Stimulated activated CD4-positive, alpha-beta T cell treated with anti-CD3 and anti-CD28 coated beads, Interleukin-15, amount 100 ng/mL, for 1 hour (primary cell): Measurements from ENCODE around the gene EDIL3.
"Not testable (repeated sequence)": the region's sequence is repeated elsewhere in the genome, so short reads cannot be mapped to it uniquely, and the experiment has no call there.

ENCODE experiments used
- DNase-seq, 2 donors: peaks; one replicate each; pipeline ENCODE4 v3.0.0-alpha.2; 2020; ENCODE audit warnings: low read depth in 1 of 2, low spot score in 1 of 2

Gene EDIL3

DNA sequence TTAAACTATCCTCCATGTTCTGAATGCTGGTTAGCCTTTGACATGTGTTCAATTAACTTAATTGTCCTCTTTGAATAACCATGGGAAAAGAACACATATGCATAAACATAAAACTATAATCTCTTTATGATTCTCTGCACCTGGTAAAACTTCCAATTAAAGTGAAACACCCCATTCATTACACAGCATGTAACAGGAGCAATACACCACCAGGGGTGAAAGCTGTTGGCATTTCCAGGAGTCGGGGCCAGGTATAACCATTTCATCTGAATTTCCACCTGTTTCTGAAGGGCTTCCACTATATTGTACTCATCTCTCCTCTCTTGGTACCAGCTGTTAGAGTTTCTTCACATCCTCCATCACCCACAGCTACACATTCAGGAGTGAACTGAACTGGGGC is 303.8 kb downstream of the EDIL3 start:
- no peak for DNase-seq

DNA sequence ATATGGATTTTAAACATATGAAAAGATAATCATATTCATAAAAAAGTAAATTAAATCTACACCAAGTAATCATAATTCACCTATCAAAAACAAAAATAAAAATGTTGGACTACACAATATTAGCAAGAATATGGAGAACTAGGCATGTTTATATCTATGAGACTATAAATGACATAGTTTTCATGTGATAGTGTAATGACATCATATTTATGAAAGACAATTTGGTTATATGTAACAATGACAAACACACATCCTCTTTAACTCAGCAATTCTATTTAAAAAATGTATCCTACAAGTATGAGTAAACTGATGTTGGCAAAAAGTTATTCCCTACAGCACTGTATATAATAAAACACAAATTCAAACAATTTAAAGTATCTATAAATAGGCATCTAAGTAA is 312.3 kb downstream of the EDIL3 start:
- no peak for DNase-seq

DNA sequence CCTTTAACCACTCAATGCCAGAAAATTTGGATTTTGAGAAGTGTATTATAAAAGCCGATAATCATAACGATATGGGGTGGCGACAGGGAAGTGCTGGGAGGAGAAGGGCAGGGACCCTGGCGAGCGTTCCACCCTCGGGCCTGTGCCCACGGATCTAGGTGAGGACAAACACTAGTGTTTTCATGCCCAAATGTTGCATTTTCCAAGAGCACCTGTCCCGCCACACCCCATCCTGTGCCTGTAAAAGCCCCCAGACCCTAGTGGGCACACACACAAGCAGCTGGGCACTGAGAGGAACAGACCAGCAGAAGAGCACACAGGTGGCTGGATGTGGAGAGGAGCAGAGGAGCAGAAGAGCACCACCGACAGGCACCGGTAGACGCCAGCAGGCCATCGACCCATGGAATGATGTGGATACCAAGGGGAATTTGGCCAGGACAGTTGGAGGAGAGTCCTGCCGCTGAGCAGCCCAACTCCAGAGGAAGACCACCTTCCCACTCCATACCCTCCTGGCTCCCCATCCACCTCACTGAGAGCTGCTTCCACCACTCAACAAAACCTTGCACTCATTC is 315.0 kb downstream of the EDIL3 start:
- DNase-seq = no peak

DNA sequence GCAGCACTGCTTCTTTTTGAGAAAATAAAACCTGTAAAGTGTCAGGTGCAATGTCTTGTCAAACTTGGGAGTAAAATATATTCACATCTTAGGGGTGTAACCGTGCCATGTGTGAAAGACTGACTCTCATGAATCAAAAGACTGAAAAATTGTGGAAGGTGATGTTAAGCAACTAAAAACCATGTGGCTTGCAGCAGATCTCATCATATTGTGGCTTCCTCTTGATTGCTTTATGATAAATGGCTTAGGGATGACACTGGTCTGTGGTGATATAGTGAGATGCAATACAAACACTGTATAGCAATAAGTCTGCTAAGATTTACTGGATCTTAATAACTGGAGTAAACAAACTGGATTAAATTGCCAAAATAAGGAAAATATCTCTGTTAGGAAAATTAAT is 321.6 kb downstream of the EDIL3 start:
- DNase-seq = no peak

DNA sequence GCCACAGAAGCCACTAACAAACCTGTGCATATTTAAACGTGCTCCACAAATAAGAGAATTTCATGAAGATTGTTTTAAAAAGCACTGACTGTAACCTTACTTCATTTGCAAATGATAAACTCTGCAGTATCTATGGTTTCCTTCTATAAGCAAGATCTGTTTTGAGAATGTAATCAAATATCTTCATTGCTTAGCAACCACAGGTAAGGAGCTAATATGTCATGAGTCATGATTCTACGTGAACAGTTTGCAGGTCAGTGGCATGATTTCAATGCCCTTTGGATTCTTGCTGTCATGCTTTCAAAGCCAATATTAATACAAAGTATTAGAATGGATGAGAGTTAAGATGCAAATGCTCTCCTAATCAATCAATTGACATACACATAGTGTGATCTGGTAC is 325.0 kb downstream of the EDIL3 start:
- DNase-seq = no peak

DNA sequence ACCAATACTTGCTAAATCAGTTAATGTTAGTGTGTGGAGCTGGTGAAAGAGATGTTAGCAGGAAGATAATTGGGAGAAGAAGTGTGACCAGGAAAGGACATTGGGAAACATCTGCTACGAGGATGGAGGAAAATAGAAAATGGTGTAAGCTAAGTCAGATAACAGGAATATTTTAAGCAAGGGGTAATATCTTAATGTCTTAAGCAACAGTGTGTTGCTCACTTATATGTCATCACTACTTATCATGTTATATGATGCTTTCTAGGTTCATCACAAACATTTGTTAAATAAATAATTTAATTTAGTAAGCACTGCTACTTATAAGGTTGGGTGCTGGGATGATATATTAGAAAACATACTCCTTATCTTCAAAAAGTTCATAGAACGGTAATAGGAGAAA is 326.1 kb downstream of the EDIL3 start:
- DNase-seq = no peak

DNA sequence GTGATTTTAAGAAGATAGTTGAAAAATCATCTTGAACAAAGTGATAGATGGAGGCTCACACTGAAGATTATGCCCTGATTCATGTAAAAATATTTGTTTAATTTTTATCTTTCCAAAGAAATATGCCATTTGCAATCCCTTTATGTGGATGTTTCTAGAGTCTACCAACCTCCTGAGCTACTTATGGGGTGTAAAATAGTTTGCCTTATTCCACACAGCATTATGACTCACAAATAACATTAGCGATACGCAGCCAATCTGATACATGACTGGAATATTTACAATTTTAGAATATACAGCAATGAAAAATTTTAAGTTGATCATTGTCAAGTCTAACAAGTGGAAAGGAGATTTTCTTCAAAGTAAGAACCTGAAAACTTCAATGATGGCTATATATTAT is 327.5 kb downstream of the EDIL3 start:
- DNase-seq = no peak

DNA sequence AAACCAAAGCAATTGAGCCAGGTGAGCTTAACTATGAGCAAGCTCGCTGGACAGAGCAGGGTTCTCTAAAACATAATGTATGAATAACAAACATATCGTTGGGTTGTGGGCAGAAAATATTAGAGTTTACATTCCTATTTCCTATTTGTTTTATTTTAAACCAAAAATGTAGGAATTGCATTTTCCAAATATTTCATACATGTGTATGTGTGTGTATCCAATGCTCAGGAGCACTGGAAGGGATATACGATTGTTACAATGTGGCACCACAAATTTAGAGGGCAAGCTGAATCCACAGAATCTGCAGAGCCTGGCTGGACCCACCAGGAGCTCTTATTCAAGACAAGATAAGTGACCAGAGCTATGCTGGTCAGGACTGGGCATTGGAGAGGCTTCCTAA is 338.7 kb downstream of the EDIL3 start:
- no peak for DNase-seq

DNA sequence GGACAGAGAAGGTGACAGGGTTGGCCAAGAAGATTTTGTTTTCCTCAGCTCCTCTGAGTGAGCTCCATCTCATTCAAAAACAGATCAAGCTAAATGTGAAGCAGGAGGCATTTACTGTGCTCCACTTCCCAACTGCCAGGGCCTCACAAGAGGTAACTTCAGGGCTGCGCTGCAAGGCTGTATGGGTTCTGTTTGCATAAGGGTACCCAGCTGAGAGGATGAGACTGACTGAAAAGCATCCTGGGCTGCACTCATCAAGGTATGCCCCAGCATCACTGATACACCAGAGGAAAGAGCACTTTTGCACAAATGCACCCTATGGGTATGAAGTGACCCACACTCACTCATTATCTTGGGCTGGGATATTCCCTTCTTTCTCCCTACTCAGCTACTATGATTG is 347.8 kb downstream of the EDIL3 start:
- no peak for DNase-seq

DNA sequence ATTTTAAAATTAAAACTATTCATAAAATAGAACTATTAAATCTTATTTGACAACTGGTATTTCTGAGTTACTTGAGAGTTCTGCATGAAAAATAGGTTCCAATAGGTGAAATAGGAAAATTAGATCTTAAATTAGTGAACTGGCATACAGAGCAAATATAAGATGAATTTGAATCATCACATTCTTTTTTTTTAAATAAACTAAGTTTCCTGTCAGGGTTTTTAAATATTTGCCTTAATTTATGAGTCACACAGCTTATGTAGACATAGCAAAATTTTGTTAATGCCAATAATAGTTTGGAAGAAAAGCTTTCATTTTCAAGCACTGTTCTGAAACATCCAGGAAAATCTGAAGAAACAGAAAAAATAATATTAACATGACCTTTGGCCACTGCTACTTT is 352.4 kb downstream of the EDIL3 start:
- DNase-seq = no peak

DNA sequence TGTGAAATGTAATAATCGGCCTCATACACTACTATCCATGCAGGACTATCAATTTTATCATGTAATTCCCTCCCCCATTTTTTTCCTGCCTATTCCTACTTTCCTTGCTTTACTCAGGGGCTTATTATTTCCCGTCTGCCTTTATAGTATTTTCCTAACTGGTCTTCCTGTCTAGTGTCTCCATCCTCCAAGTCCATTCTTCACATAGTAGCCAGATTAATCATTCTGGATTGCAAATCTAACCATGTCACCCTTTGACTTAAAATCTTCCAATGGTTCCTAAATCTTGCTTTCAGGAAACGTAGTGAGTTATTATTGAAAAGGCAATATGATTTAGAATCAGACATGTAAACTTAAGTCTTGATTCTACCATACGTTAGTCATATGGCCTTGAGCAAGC is 356.6 kb downstream of the EDIL3 start:
- DNase-seq = no peak

DNA sequence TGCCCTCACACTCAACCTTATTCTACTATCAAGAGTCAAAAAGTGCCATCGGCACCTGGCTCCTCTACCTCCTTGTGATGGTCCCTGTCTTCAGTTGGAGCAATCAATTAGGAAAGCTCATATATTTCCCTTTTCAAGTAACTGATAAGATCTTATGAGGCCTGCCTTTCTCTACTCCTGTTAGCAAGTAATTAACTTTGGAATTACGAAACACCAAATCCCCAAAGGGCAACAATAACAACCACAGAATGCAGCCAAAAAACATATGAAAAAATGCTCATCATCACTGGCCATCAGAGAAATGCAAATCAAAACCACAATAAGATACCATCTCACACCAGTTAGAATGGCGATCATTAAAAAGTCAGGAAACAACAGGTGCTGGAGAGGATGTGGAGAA is 366.2 kb downstream of the EDIL3 start:
- not testable (repeated sequence) for DNase-seq

DNA sequence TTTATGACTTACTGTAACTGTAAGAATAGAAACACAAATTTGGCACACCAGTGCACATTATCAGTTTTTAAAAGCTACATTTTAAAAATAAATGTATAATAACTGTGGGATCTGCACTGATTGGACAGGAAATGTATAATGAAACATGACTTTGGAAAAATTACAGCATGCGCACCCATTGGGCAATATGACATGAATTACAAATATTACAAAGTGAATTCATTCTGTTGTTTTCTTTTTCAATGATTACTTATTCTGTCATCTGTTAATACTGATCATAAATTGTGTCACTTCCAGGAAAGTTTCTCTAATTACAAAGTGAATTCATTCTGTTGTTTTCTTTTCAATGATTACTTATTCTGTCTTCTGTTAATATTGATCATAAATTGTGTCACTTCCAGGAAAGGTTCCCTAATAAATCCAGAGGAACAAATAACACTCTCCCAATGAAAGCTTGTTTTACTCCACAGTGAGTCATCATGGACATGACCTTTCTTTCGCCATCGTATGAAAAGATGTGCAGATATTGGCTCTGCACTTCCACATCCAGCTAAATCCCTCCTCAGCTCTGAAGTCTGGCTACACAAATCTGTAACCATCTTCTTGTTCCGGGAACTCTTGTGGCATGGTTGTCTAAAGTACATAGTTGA is 367.0 kb downstream of the EDIL3 start:
- no peak for DNase-seq

DNA sequence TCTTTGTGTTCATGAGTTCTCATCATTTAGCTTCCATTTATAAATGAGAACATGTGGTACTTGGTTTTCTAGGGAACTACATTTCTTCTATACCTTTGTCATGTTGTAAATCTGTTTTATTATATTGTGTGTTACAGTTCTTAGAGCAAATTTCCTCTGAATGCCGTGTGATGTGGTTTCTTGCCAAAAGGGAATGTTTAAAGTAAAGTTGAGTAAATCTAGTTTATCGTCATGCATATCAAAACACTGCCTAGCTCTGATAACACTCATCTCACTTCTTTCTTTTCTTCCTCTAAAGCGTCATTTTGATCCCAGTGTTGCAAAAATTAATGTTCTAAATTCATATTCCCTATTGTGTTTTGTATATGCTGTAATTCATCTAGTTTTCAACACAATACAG is 368.6 kb downstream of the EDIL3 start:
- DNase-seq = no peak

DNA sequence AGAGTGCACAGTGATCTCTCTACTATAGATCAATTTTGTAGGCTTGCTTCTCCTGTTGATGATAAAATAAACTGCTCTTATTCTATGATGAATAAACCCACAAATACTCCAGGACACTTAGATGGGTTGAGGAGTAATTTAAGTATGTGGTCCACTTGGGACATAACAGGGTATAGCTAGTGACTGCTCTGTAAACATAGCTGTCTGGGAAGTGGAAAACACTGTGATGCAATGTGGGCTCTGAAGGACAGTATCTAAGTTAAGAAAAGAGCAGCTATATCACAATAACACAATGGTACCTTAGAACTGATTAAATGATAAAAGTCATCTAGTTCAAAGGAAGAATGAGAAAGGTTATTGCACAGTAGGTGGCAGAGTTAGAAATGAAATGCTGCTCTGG is 369.7 kb downstream of the EDIL3 start:
- no peak for DNase-seq

DNA sequence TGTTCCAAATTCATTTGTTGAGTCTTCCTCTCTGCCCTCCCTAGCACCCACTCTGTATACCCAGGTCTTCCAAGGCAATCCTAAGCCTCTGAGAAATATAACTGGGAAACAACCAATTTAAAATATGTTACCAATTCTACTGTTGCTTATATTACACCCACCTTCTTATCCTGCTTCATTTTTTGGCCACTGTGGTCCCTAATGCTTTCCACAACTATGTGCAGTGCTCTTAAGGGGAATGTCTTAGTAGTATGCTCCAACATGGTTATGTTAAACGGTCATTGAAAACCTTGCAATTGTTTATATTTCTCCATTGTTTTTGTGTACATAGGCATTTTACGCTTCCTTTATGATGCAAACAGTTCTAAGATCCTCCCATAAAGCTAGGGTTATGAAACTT is 390.9 kb downstream of the EDIL3 start:
- no peak for DNase-seq

DNA sequence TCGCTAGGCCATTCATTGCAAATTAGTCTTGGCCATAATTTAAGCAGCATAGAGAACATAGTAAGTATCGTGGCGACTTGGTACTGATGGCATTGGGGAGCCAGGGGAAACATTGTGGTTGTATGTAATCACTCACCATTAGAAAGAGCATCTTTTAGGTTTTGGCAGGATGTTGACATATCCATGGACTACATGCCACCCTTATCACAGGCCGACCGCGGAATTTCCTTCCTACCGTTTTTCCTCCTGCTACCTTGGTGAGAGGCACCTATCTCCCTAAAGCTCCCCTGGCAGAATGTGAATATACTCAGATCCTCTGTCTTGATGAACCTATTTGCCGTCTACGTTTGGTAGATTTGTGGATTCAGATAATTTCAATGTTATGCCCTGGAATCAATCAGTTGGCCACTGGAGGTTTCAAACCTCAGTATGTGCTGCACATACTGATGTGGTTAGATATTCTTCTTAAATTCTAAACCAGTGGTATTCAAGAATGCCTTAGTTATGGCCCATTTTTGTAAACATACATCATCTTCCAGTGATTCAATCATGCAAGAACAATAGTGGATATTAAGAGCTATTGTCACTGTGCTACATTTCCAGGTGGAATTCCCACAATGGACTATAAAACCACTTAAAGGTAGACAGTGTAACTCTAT is 393.0 kb downstream of the EDIL3 start:
- DNase-seq = no peak

DNA sequence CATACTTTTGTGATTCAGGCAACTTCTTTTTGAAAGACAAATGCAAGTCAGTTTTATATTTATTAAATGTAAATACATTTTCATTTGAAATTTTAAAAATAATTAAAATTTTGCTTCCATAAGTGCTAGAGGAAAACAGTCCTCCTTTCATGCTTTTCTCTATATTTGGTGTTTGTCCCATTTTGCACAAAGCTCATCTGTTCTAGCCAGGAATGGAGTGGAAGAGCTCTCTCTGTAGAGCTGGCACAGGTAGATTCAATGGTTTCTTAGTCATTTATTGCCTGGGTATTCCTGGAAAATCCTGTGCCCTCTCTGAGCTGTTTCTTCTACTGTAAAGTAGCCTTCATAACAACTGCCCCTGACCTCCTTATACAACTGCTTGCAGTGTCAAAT is 396.4 kb downstream of the EDIL3 start:
- DNase-seq = no peak

DNA sequence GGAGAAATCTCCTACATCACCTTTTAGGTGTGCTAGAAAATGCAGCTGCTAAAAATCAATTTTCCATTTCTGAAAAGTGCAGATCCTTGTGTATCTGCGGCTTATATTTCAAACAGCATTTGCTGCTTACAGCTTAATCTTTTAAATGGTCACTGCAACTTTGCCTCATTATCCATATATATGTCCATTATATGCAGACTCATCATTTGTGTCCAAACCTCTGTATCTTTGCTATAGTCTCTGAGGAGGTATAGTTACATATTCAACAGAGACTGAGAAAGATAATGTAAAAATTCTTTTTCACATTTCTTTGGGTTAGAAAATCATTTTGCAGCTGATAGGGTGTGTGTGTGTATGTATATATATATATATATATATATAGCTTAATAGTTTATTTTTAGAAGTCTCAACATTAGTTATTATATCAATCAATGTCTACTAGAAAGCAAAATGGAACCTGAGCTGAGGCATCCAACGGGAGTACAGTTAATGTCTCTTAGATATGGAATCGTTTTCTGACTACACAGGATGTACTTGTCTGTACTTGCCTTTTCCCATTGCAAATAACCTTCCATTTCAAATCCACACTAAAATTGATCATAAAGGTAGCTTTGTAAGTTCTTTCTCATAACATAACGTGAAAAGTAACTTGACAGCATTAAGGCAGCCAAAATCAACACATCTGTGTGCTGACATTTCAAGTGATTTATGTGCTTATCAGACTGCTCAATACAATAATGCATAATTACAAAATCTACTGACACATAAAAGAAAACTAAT is 397.0 kb downstream of the EDIL3 start:
- DNase-seq = no peak

DNA sequence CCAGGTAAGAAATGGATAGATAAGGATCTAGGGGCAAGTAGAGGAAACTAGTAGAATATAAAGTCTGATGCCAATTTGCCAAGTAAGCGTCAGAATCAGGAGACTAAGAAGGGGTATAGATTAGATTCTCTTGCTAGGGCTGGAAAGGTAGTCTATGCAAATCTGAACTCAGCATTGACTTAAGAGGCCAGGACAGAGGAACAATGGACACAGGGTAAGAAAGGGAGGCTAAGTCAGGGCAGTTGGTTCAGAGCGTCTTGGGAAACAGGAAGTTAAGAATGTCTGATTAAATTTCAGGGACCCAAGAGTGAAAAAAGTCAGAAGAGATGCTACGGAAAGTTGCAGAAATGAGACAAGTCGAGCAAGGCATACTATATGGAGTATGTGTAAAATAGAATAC is 400.8 kb downstream of the EDIL3 start:
- no peak for DNase-seq

DNA sequence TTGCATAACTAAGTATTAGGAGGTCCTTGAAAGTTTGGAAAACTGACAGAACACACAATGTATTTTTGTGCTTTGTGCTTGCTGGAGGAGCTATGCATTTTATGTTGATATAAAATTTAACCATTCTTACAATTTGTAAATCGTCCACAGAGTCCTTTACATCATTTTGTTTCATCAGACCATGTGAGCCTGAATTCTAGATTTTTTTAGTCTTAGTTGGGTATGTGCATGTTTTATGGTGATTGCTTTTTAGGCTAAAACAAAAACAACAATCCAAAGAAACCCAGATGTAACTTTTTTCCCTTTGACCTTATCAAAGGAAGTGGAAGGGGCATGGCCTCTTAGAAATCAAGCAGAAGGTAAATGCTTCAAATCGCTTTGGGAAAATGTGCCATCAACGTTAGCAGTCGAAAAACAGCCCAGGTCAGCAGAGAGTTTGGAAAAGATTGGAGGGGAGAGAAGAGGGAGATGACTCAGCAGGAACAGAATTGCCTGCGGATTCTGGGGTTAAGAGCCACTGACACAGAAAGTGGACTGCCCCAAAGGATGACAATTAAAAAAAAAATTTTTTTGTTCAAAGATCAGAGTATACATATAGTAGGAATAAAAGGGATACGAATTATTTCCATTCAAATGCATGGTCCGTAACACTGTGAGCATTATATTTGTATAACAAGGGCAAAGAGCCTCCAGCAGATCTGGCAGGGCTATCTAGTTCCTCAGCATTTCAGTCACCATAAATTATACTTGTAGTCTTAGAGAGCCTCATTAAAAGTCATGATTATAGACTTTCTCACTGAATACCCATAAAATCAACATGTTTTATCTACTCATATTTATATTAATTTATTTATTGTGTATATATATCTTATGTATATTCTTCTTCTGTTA is 410.5 kb downstream of the EDIL3 start:
- no peak for DNase-seq
